Measurements from ENCODE around the gene HEG1.

The HEG1 gene

GRCh38 chr3:125045194-125045593 is 10.6 kb downstream of the HEG1 start:
- no peak for TF ChIP-seq CTCF (IDR thresholded peaks at IDR 0.05; ENCODE audit: insufficient read depth, low read length, missing control alignments)
- DNase-seq (ENCODE audit: low read depth, low spot score), result no peak
- CTCF ChIA-PET, result interaction anchor here (0.7 to 1.6 kb wide), 5 partner anchors 8 to 392 kb away, joined by 3 to 8 read pairs (median 4); no protein-coding TSS in a partner anchor
- POLR2A ChIA-PET, result interaction anchor here (0.6 to 1.6 kb wide), 2 partner anchors 8 to 150 kb away, joined by 3 to 4 read pairs; no protein-coding TSS in a partner anchor
- no peak overlapping the region for H3K4me3 ChIP-seq (ENCODE audit: low read depth, low read length)

GRCh38 chr3:125043599-125044151 is 12.1 kb downstream of the HEG1 start:
- H3K4me3 ChIP-seq (ENCODE audit: low read depth, low read length), result no peak overlapping the region
- no peak for DNase-seq (ENCODE audit: low read depth, low spot score)
- POLR2A ChIA-PET, result interaction anchor here (0.7 kb wide), 1 partner anchor 11 kb away, joined by 3 read pairs; no protein-coding TSS in a partner anchor
- TF ChIP-seq CTCF (IDR thresholded peaks at IDR 0.05; ENCODE audit: insufficient read depth, low read length, missing control alignments), result no peak
- CTCF ChIA-PET, result interaction anchor here (0.8 to 1.6 kb wide), 3 partner anchors 11 to 22 kb away, joined by 3 to 4 read pairs (median 4); no protein-coding TSS in a partner anchor

- no peak for TF ChIP-seq CTCF (IDR thresholded peaks at IDR 0.05; ENCODE audit: insufficient read depth, low read length, missing control alignments)
- H3K4me3 ChIP-seq (ENCODE audit: low read depth, low read length), result no peak overlapping the region
- ChIA-PET CTCF (interaction anchor here (1.2 kb wide), 1 partner anchor 15 kb away, joined by 4 read pairs; no protein-coding TSS in a partner anchor), POLR2A (no interaction called here)
- no peak for DNase-seq (ENCODE audit: low read depth, low spot score)
These were observed 12.9 kb downstream of the HEG1 start for GRCh38 chr3:125042725-125043406.

GRCh38 chr3:125039131-125040100 is 16.4 kb downstream of the HEG1 start:
- no peak overlapping the region for H3K4me3 ChIP-seq (ENCODE audit: low read depth, low read length)
- ChIA-PET POLR2A (interaction anchor here (0.8 to 0.9 kb wide), 2 partner anchors 13 to 25 kb away, joined by 3 read pairs; no protein-coding TSS in a partner anchor), CTCF (interaction anchor here (0.7 to 1.2 kb wide), 3 partner anchors 9 to 365 kb away, joined by 3 to 4 read pairs (median 3); no protein-coding TSS in a partner anchor)
- TF ChIP-seq CTCF (IDR thresholded peaks at IDR 0.05; ENCODE audit: insufficient read depth, low read length, missing control alignments), result no peak
- DNase-seq (ENCODE audit: low read depth, low spot score), result no peak

- no peak for TF ChIP-seq CTCF (IDR thresholded peaks at IDR 0.05; ENCODE audit: insufficient read depth, low read length, missing control alignments)
- ChIA-PET POLR2A (interaction anchor here (1.1 to 1.5 kb wide), 2 partner anchors 8 to 13 kb away, joined by 3 to 4 read pairs; no protein-coding TSS in a partner anchor), CTCF (interaction anchor here (1.3 to 1.5 kb wide), 4 partner anchors 8 to 130 kb away, joined by 3 to 8 read pairs (median 4); no protein-coding TSS in a partner anchor)
- no peak overlapping the region for H3K4me3 ChIP-seq (ENCODE audit: low read depth, low read length)
- no peak for DNase-seq (ENCODE audit: low read depth, low spot score)
These were observed 18.2 kb downstream of the HEG1 start for GRCh38 chr3:125037498-125038150.

Data from AG04449 (cell line).